GM12892 (cell line): ENCODE data around the gene HK2.

Experiments
- POLR2A ChIP-seq: IDR thresholded peaks from 2 replicates; pipeline ENCODE4 v1.6.1; 2011; ENCODE audit warnings: low read depth, low read length, control low read depth
- TAF1 ChIP-seq: IDR thresholded peaks from 2 replicates; pipeline ENCODE4 v1.6.1; 2011; ENCODE audit warnings: low read depth, mild to moderate bottlenecking, control low read depth, low read length, borderline replicate concordance

GRCh38 chr2:74887445-74887951 lies 53.6 kb downstream of the HK2 start:
- TF ChIP-seq POLR2A (no peak), TAF1 (no peak)
